Measurements from ENCODE around the gene BBX. TPM values are rescaled to one million over a fixed set of nuclear protein-coding genes. Genes with fewer than 3 reads are reported as not detected.

BBX gene
- total RNA-seq, 1 experiment from 2014 or later, result 73.2 TPM

- intact Hi-C loops (cut with micrococcal nuclease), result no loop called here
- CTCF ChIA-PET, result no interaction called here
- H3K4me3 Mint-ChIP-seq (ENCODE audit: unreplicated experiment), result no peak overlapping the region
- no peak for DNase-seq (ENCODE audit: unreplicated experiment)
- no peak for TF ChIP-seq CTCF (IDR thresholded peaks at IDR 0.05; ENCODE audit: unreplicated experiment)
- POLR2A ChIA-PET, result interaction anchor here (1.5 kb wide), 1 partner anchor 34 kb away, joined by 3 read pairs; no protein-coding TSS in a partner anchor
- no peak overlapping the region for H3K27ac Mint-ChIP-seq (ENCODE audit: low read depth, unreplicated experiment)
- peaks cover 2% of the 10 kb centered on the region for H3K36me3 Mint-ChIP-seq (ENCODE audit: insufficient read depth, unreplicated experiment)
- no peaks in the 10 kb centered on the region for H3K27me3 Mint-ChIP-seq (ENCODE audit: insufficient read depth, unreplicated experiment)
- no peaks in the 10 kb centered on the region for H3K9me3 Mint-ChIP-seq (ENCODE audit: unreplicated experiment)
- no TSS peak for BruUV-seq (replicated peaks)
- peaks cover 10% of the 10 kb centered on the region for H3K4me1 Mint-ChIP-seq (ENCODE audit: insufficient read depth, unreplicated experiment)
These were observed 110.8 kb downstream of the BBX start for GRCh38 chr3:107633327-107634098.

GRCh38 chr3:107634099-107634489 is 111.3 kb downstream of the BBX start:
- TF ChIP-seq CTCF (IDR thresholded peaks at IDR 0.05; ENCODE audit: unreplicated experiment), result no peak
- no peak overlapping the region for H3K27ac Mint-ChIP-seq (ENCODE audit: low read depth, unreplicated experiment)
- DNase-seq (ENCODE audit: unreplicated experiment), result no peak
- no peaks in the 10 kb centered on the region for H3K9me3 Mint-ChIP-seq (ENCODE audit: unreplicated experiment)
- ChIA-PET CTCF (no interaction called here), POLR2A (no interaction called here)
- no TSS peak for BruUV-seq (replicated peaks)
- H3K27me3 Mint-ChIP-seq (ENCODE audit: insufficient read depth, unreplicated experiment), result no peaks in the 10 kb centered on the region
- H3K4me1 Mint-ChIP-seq (ENCODE audit: insufficient read depth, unreplicated experiment), result peaks cover 10% of the 10 kb centered on the region
- peaks cover 6% of the 10 kb centered on the region for H3K36me3 Mint-ChIP-seq (ENCODE audit: insufficient read depth, unreplicated experiment)
- H3K4me3 Mint-ChIP-seq (ENCODE audit: unreplicated experiment), result no peak overlapping the region
- intact Hi-C loops (cut with micrococcal nuclease), result no loop called here

- intact Hi-C loops (cut with micrococcal nuclease), result no loop called here
- Mint-ChIP-seq H3K4me3 (ENCODE audit: unreplicated experiment) (no peak overlapping the region), H3K36me3 (ENCODE audit: insufficient read depth, unreplicated experiment) (peaks cover 8% of the 10 kb centered on the region), H3K9me3 (ENCODE audit: unreplicated experiment) (no peaks in the 10 kb centered on the region), H3K27me3 (ENCODE audit: insufficient read depth, unreplicated experiment) (no peaks in the 10 kb centered on the region), H3K4me1 (ENCODE audit: insufficient read depth, unreplicated experiment) (peaks cover 11% of the 10 kb centered on the region), H3K27ac (ENCODE audit: low read depth, unreplicated experiment) (no peak overlapping the region)
- CTCF ChIA-PET, result interaction anchor here (0.7 to 1.3 kb wide), 2 partner anchors 39 to 63 kb away, joined by 3 read pairs; no protein-coding TSS in a partner anchor
- DNase-seq (ENCODE audit: unreplicated experiment), result no peak
- no TSS peak for BruUV-seq (replicated peaks)
- POLR2A ChIA-PET, result no interaction called here
- TF ChIP-seq CTCF (IDR thresholded peaks at IDR 0.05; ENCODE audit: unreplicated experiment), result no peak
These were observed 114.8 kb downstream of the BBX start for GRCh38 chr3:107637416-107638183.

GRCh38 chr3:107641572-107642307 is 119.0 kb downstream of the BBX start:
- H3K36me3 Mint-ChIP-seq (ENCODE audit: insufficient read depth, unreplicated experiment), result peaks cover 16% of the 10 kb centered on the region
- no TSS peak for BruUV-seq (replicated peaks)
- ChIA-PET CTCF (interaction anchor here (0.6 to 2.5 kb wide), 8 partner anchors 14 to 382 kb away, joined by 3 to 9 read pairs (median 4); no protein-coding TSS in a partner anchor), POLR2A (interaction anchor here (1.1 to 2.0 kb wide), 5 partner anchors 11 to 51 kb away, joined by 3 to 8 read pairs (median 5); no protein-coding TSS in a partner anchor)
- H3K4me1 Mint-ChIP-seq (ENCODE audit: insufficient read depth, unreplicated experiment), result peaks cover 23% of the 10 kb centered on the region
- DNase-seq (ENCODE audit: unreplicated experiment), result peak; percentile 82
- no peaks in the 10 kb centered on the region for H3K9me3 Mint-ChIP-seq (ENCODE audit: unreplicated experiment)
- H3K27ac Mint-ChIP-seq (ENCODE audit: low read depth, unreplicated experiment), result peak overlapping the region; percentile 66
- intact Hi-C loops (cut with micrococcal nuclease), result no loop called here
- no peak overlapping the region for H3K4me3 Mint-ChIP-seq (ENCODE audit: unreplicated experiment)
- no peaks in the 10 kb centered on the region for H3K27me3 Mint-ChIP-seq (ENCODE audit: insufficient read depth, unreplicated experiment)
- no peak for TF ChIP-seq CTCF (IDR thresholded peaks at IDR 0.05; ENCODE audit: unreplicated experiment)
